Left renal pelvis (tissue), 4 donors: ENCODE measurements around the gene M6PR. TPM values are rescaled to one million over a fixed set of nuclear protein-coding genes. Genes with fewer than 3 reads are reported as not detected.

Experiments
- DNase-seq, 4 donors: peaks; one replicate each; pipeline ENCODE4 v3.0.0-alpha.2; 2013; ENCODE audit warnings: low read depth in 4 of 4, low spot score in 3 of 4
- polyA plus RNA-seq, 4 donors: library from polyadenylated mRNA; unstranded; fragments of 120-200 nt; gene quantifications; one replicate each; pipeline ENCODE4 v1.2.1, GENCODE V29; 2013; ENCODE audit not compliant: insufficient read length in 4 of 4

The M6PR gene
- polyA plus RNA-seq, result 100 to 1,000 TPM; 112 to 207 (median 197) TPM

- DNase-seq, result peak; percentile 88 to 93 (median 91)
Measured at GRCh38 chr12:8949342-8950220, at the start of gene M6PR. M6PR (minus strand) TSS chr12:8949645; CDS start chr12:8946404, 3,241 bp downstream.

- DNase-seq, result no peak
Measured at GRCh38 chr12:8996682-8997405, 47.4 kb upstream of the M6PR start.

- DNase-seq, result no peak
Measured at GRCh38 chr12:8995021-8995775, 45.8 kb upstream of the M6PR start.

GRCh38 chr12:8993827-8994226 lies 44.4 kb upstream of the M6PR start:
- DNase-seq, result no peak

GRCh38 chr12:8991371-8992345 lies 42.2 kb upstream of the M6PR start:
- no peak for DNase-seq

GRCh38 chr12:8989413-8989812 lies 40.0 kb upstream of the M6PR start, which contains the start of gene KLRG1:
KLRG1 (plus strand) TSS chr12:8989546; CDS start chr12:8989636, 90 bp downstream.
- no peak for DNase-seq

- DNase-seq, result no peak
Measured at GRCh38 chr12:8987685-8988084, 38.2 kb upstream of the M6PR start.

- no peak for DNase-seq
Measured at GRCh38 chr12:8987163-8987562, 37.7 kb upstream of the M6PR start.

- DNase-seq, result no peak
Measured at GRCh38 chr12:8985213-8985754, 35.8 kb upstream of the M6PR start.

- DNase-seq, result no peak
Measured at GRCh38 chr12:8980137-8980536, 30.7 kb upstream of the M6PR start.

- DNase-seq, result no peak
Measured at GRCh38 chr12:8970432-8970831, 21.0 kb upstream of the M6PR start.

- DNase-seq, result no peak
Measured at GRCh38 chr12:8969861-8970411, 20.5 kb upstream of the M6PR start.

GRCh38 chr12:8968761-8969160 lies 19.3 kb upstream of the M6PR start:
- no peak for DNase-seq

GRCh38 chr12:8960176-8960575 lies 10.7 kb upstream of the M6PR start:
- DNase-seq, result no peak

GRCh38 chr12:8958066-8958465 lies 8.6 kb upstream of the M6PR start:
- no peak for DNase-seq

- DNase-seq, result no peak
Measured at GRCh38 chr12:8957561-8957960, 8.1 kb upstream of the M6PR start.

- no peak for DNase-seq
Measured at GRCh38 chr12:8956772-8957171, 7.3 kb upstream of the M6PR start.

GRCh38 chr12:8956073-8956472 lies 6.6 kb upstream of the M6PR start:
- DNase-seq, result no peak

GRCh38 chr12:8953773-8954402 lies 4.4 kb upstream of the M6PR start:
- no peak for DNase-seq
